Fibroblast of skin of left quadriceps (primary cell): ENCODE measurements around the gene KRT73.

Experiments
- DNase-seq, 2 experiments: peaks; one replicate each; pipeline ENCODE4 v3.0.0-alpha.2; 2013; ENCODE audit warnings: low read depth in 2 of 2

The KRT73 gene

GRCh38 chr12:52573306-52573705 is 45.1 kb downstream of the KRT73 start:
- DNase-seq, result no peak

GRCh38 chr12:52570511-52570910 is 47.8 kb downstream of the KRT73 start:
- DNase-seq, result no peak

- DNase-seq, result no peak
These were observed 50.2 kb downstream of the KRT73 start for GRCh38 chr12:52568111-52568510.

DNA sequence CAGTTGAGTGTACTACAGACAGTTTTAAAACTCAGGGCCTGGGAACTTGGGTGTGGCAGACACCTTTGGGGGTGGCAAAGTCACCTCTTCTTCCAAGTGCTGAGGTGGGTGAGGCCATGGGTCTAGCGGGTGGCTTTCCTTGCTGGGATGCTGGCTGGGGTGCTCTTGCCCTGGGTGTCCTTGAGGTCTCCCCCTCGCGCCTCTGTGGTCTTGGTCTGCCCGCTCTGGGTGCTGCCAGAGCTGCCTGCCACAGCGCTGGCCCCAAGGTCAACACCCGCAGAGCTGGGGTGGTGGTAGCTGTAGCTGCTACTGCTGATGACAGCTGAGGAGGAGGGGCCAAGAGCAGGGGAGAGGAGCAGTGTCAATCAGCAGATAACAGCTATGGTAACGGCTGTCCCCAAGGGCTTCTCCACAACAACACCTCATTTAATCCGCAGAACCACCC is 51.5 kb downstream of the KRT73 start:
- no peak for DNase-seq

GRCh38 chr12:52564582-52564981 is 53.8 kb downstream of the KRT73 start:
- DNase-seq, result no peak

- no peak for DNase-seq
These were observed 56.4 kb downstream of the KRT73 start for GRCh38 chr12:52561880-52562449.

DNA sequence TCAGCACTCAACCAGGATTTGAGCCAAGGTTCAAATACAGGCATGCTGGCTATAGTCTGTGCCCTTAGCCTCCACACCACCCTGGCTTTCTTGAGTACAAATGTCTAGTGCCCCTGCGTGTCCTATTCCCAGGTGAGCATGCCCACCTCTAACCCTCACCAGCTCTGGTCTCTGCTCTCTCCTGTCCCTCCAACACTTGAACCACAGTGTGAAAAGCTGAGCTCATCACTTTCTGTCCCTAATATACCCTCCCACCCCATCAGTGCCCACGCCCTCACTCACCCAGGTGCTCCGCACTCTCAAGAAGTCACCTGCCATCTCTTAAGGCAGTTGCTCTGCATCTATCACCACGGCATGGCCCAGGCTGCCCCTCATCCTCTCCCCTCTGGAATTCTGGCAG is 58.4 kb downstream of the KRT73 start:
- DNase-seq, result no peak

DNA sequence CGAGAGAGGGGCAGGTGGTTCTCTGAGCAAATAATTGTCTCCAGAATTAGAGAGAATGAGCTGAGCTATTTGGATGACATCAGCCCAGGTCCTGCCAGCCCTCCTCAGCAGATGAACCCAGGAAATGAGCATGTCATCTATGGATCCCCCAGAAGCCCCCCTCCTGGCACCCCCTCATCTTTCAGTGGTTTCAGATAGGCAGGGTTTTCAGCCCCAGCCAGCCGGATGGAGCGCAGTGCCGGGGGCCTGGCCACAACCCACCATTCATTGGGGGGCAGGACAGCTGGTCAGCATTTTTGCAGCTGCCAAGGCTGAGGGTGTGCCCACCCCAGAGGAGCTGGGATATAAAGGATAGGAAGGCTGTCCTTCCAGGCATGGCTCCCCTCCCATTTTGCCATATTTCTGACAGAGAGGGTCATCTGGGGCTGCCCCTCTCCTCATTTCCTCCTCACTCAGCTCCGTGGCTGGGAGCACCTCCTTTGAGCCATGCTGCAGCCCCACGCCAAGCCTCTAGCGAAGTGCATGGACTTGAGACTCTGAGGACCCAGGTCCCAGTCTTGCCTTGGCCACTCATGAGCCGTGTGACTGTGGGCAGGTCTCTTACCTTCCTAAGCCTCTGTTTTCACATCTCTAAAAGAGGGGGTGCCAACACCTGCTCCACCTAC is 59.4 kb downstream of the KRT73 start:
- DNase-seq, result no peak
